Right lobe of liver (tissue), 6 donors: Measurements from ENCODE around the gene SRPX. TPM values are rescaled to one million over a fixed set of nuclear protein-coding genes. Genes with fewer than 3 reads are reported as not detected.

ENCODE experiments used
- ATAC-seq, 4 donors: fragments of 200-7000 bp; cut with Tn5 transposase; one replicate each; pipeline ENCODE4 v1.9.1; 2020; ENCODE audit warnings: mild to moderate bottlenecking in 4 of 4, moderate library complexity in 4 of 4
- DNase-seq, 3 donors: peaks; one replicate each; pipeline ENCODE4 v3.0.0-alpha.2; 2020
- H3K27ac ChIP-seq, 3 donors: fragments of 200-600 bp; one replicate each; pipeline ENCODE4 v1.8.0; 2022
- H3K27me3 ChIP-seq, 2 donors: fragments of 200-600 bp; one replicate each; pipeline ENCODE4 v1.8.0; 2022
- H3K36me3 ChIP-seq, 4 donors: fragments of 200-600 bp; sonication (generic) in 1 of 4; one replicate each; pipeline versions ENCODE4 v1.5.1 to v1.8.0; 2017 to 2022; ENCODE audit warnings: control low read depth in 1 of 4
- H3K4me1 ChIP-seq, 4 donors: fragments of 200-600 bp; sonication (generic) in 1 of 4; one replicate each; pipeline versions ENCODE4 v1.5.1 to v1.8.0; 2017 to 2022; ENCODE audit warnings: control low read depth in 1 of 4
- H3K4me3 ChIP-seq, 3 donors: fragments of 200-600 bp; one replicate each; pipeline ENCODE4 v1.8.0; 2022
- H3K9me3 ChIP-seq, 4 donors: fragments of 200-600 bp; sonication (generic) in 1 of 4; one replicate each; pipeline versions ENCODE4 v1.5.1 to v1.8.0; 2017 to 2022; ENCODE audit warnings: control low read depth in 1 of 4
- POLR2A ChIP-seq: fragments of 450-650 bp; IDR thresholded peaks from one replicate; pipeline ENCODE4 v1.6.1; 2017; ENCODE audit warnings: antibody characterized with exemption, mild to moderate bottlenecking
- WGBS: methylation state at CpG from one replicate; pipeline ENCODE4 v1.1.6; 2018; ENCODE audit warnings: low coverage, low lambda C conversion rate; ENCODE audit not compliant: insufficient coverage; ENCODE audit errors: missing lambda C conversion rate; 5-methylcytosine and 5-hydroxymethylcytosine counted together
- intact Hi-C, 2 donors: fragments of 100-400 bp; cut with DNase I; formaldehyde crosslinking; loops; one replicate each; pipeline versions ENCODE4 v1.11.2 to v1.14.1; 2022
- total RNA-seq, 6 experiments: library from RNA; depleted of rRNA in 2 of 6; stranded (reverse); fragments of >200 nt in 2 of 6; fragmentation: NEBNext Ultra II Directional in 3 of 6; extraction: Animal tissue kit (Norgen Biotek cat#: 25700) in 3 of 6; gene quantifications; one replicate each; pipeline versions ENCODE4 v1.1.0 to v1.2.4, GENCODE V29; 2016 to 2023
- TF ChIP-seq, protein P1 (sequence below), 4 donors: fragments of 200-600 bp in 3 of 4; fragments of 450-650 bp in 1 of 4; IDR thresholded peaks; one replicate each; pipeline versions ENCODE4 v1.5.1 to v1.8.0; 2016 to 2022; ENCODE audit warnings: antibody characterized with exemption in 4 of 4, mild to moderate bottlenecking in 2 of 4
- donor health status: DM: no; HTN: yes; CAD: no.
- donor health status: DM: no; HTN: no; CAD: no.
- donor health status: DM: no; HTN: no; CAD: no.
- donor health status: DM: no; HTN: yes; CAD: no.
- donor health status: DM: no; HTN: yes; CAD: no.

Gene SRPX
- total RNA-seq, 6 experiments from 2014 or later: 6.5 to 15.3 (median 10.5) TPM

DNA sequence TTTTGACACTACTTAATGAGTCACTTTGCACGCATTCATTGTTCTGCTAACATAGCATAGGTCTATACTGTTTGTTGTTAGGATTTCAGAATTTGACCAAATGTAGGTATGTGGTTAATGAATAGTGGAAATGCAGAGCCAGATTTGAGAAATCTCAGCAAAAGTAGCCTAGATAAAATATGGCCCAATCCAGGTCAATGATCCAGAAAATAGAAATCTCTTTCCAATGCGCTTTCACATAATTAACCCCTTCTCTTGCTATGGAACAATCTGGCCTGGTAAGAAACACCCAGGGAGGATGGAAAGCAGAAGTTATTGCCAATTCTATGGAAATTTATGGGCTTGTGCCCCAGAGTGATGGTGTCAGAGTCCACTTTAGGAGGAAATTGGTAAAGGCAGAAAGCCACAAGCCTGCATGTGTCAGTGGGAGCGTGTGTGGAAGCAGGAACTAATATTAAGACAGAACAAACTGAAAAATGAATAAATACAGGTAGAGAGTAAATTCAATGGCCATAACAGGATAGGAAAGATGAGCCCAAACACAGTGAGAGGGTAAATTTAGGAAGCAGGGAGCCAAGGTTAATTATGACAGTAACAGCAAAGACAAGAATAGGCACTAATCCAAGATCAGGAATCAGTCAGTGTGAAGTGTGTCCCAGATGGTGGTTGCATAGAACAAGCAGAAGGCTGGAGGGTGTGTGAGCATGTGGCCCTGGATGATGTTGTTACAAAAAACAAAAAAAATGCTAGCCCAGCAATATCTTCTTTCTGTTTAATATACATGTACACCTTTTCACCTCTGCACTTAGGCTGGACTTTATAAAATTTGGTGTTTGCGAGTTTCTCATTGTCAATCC is 111.4 kb downstream of the SRPX start:
- intact Hi-C loops: no loop called here
- H3K27ac ChIP-seq: peak overlapping the region in 1 of 3 donors; percentile 10
- ATAC-seq: peak in 3 of 4 donors; percentile 35 to 54 (median 48)

DNA sequence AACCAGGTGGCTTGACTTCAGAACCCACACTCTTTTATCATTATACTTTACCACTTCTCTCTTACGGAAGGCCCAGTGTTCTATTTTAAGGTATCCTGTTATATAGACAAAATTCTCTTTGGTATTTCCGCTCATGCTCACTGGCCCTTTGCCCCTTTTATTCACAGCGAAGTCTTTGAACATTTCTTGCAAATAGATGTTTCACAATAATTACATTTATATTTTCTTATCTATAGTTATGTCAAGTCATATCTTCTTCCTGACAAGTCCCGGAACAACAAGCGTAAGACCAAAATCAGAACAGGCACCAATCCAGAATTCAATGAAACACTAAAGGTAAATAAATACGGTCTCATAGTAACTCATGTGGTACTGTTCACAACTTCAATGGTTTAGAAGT is 112.3 kb downstream of the SRPX start:
- intact Hi-C loops: no loop called here
- no peak for TF ChIP-seq POLR2A
- TF ChIP-seq, protein P1, sequence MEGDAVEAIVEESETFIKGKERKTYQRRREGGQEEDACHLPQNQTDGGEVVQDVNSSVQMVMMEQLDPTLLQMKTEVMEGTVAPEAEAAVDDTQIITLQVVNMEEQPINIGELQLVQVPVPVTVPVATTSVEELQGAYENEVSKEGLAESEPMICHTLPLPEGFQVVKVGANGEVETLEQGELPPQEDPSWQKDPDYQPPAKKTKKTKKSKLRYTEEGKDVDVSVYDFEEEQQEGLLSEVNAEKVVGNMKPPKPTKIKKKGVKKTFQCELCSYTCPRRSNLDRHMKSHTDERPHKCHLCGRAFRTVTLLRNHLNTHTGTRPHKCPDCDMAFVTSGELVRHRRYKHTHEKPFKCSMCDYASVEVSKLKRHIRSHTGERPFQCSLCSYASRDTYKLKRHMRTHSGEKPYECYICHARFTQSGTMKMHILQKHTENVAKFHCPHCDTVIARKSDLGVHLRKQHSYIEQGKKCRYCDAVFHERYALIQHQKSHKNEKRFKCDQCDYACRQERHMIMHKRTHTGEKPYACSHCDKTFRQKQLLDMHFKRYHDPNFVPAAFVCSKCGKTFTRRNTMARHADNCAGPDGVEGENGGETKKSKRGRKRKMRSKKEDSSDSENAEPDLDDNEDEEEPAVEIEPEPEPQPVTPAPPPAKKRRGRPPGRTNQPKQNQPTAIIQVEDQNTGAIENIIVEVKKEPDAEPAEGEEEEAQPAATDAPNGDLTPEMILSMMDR (IDR thresholded peaks at IDR 0.05): no peak
- DNase-seq (no peak), ATAC-seq (peak; percentile 16 to 55 (median 46))
- Histone ChIP-seq H3K4me1 (peaks cover 0 to 23% (median 5%) of the 10 kb centered on the region in 4 donors), H3K4me3 (no peak overlapping the region), H3K36me3 (no peaks in the 10 kb centered on the region), H3K27me3 (peaks cover 0 to 3% of the 10 kb centered on the region in 2 donors), H3K27ac (peak overlapping the region in 1 of 3 donors; percentile 4), H3K9me3 (no peaks in the 10 kb centered on the region)
- 34% methylated on average over 6 of the region's 6 CpGs for WGBS

More for the DNA sequence above, 111.4 kb downstream of the SRPX start:
- TF ChIP-seq, protein P1 (IDR thresholded peaks at IDR 0.05): no peak
- no peak for TF ChIP-seq POLR2A
- no peak for DNase-seq
- no peaks in the 10 kb centered on the region for H3K36me3 ChIP-seq
- no peaks in the 10 kb centered on the region for H3K9me3 ChIP-seq
- no peak overlapping the region for H3K4me3 ChIP-seq
- H3K27me3 ChIP-seq: peaks cover 0 to 3% of the 10 kb centered on the region in 2 donors
- peaks cover 0 to 23% (median 4%) of the 10 kb centered on the region in 4 donors for H3K4me1 ChIP-seq
- 48% methylated on average over 4 of the region's 4 CpGs for WGBS

DNA sequence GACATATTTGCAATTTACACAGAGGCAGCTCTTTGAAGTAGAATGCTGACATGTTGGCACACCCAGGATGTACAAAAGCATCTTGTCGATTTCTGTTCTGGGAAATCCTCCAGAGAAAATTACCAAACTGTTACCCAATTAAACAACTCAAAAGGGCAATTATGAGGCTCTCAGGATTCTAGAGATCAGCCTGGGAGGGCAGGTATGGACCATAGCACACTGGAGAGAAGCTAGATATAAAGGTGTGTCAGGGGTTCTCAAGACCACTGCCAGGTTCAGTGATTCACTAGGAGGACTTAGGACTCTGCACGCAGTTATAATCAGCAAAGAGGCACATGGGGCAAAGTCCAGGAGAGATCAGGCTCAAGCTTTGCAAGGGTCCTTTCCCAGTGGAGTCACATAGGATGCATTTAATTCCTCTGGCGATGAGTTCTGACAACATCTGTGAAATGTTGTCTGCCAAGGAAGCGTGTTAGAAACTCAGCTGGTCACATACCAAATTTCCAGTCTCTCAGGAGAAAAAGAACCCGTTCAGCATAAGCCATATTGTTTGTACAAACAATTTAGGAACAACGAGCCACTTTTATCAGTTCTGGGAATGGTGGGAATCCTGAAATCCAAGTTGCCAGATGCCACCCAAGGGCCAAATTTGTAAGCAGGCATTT is 113.5 kb downstream of the SRPX start:
- Histone ChIP-seq H3K4me3 (no peak overlapping the region), H3K9me3 (no peaks in the 10 kb centered on the region), H3K4me1 (peaks cover 0 to 23% (median 5%) of the 10 kb centered on the region in 4 donors), H3K27ac (peak overlapping the region in 1 of 3 donors; percentile 20), H3K36me3 (no peaks in the 10 kb centered on the region), H3K27me3 (no peaks in the 10 kb centered on the region)
- peak; percentile 57 to 72 (median 62) for ATAC-seq
- no peak for TF ChIP-seq POLR2A
- TF ChIP-seq, protein P1 (IDR thresholded peaks at IDR 0.05): no peak
- intact Hi-C loops: no loop called here
- DNase-seq: no peak
- 29% methylated on average over 4 of the region's 6 CpGs for WGBS

DNA sequence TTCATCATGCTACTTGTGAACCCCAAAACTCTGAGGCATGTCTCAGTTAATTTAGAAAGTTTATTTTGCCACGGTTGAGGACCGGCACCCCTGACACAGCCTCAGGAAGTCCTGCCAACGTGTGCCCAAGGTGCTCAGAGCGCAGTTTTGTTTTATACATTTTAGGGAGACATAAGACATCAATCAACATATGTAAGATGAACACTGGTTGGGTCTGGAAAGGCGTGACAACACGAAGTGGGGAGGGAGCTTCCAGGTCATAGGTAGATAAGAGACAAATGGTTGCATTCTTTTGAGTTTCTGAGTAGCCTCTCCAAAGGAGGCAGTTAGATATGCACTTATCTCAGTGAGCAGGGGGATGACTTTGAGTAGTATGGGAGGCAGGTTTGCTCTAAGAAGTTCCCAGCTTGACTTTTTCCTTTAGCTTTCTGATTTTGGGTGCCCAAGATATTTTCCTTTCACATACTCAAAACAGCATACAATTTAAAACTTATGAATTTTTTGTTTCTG is 115.4 kb downstream of the SRPX start:
- H3K36me3 ChIP-seq: no peaks in the 10 kb centered on the region
- no peak overlapping the region for H3K27ac ChIP-seq
- ATAC-seq (no peak), DNase-seq (no peak)
- no peak for TF ChIP-seq POLR2A
- TF ChIP-seq, protein P1 (IDR thresholded peaks at IDR 0.05): no peak
- intact Hi-C loops: no loop called here
- no peaks in the 10 kb centered on the region for H3K27me3 ChIP-seq
- whole genome bisulfite sequencing: 77% methylated on average over 6 of the region's 6 CpGs
- no peaks in the 10 kb centered on the region for H3K9me3 ChIP-seq
- H3K4me1 ChIP-seq: peaks cover 0 to 23% (median 5%) of the 10 kb centered on the region in 4 donors
- no peak overlapping the region for H3K4me3 ChIP-seq
